Mesenteric fat pad (tissue), 1 donor: Measurements from ENCODE around the gene MAP2K6. TPM values are rescaled to one million over a fixed set of nuclear protein-coding genes. Genes with fewer than 3 reads are reported as not detected.

Experiments used
- DNase-seq: peaks from one replicate; pipeline ENCODE4 v3.0.0-alpha.2; 2020; ENCODE audit warnings: low spot score
- total RNA-seq: library from RNA; stranded (reverse); fragmentation: NEBNext Ultra II Directional; extraction: Animal tissue kit (Norgen Biotek cat#: 25700); gene quantifications from one replicate; pipeline ENCODE4 v1.2.1, GENCODE V29; 2021
- donor health status: DM: yes; HTN: yes; CAD: no.

Gene MAP2K6
- total RNA-seq, 1 donor from 2014 or later: 22.1 TPM

DNA sequence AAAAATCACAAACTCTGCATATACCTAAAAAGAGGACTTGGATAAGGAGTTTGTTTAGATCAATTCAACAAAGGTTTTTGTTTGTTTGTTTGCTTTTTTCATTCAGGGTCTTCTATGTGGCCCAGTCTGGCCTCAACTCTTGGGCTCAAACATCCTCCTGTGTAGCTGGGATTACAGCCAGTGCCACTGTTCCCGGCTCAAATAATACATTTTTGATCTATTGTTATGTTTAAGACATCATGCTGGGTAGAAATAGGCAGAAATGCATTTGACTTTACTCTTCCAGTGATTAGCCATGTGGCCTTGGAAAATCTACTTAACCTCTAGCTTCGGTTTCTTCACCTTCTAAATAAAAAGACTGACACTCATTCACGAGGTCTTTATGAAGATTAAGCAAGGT, 11.5 kb downstream of the MAP2K6 start:
- no peak for DNase-seq

DNA sequence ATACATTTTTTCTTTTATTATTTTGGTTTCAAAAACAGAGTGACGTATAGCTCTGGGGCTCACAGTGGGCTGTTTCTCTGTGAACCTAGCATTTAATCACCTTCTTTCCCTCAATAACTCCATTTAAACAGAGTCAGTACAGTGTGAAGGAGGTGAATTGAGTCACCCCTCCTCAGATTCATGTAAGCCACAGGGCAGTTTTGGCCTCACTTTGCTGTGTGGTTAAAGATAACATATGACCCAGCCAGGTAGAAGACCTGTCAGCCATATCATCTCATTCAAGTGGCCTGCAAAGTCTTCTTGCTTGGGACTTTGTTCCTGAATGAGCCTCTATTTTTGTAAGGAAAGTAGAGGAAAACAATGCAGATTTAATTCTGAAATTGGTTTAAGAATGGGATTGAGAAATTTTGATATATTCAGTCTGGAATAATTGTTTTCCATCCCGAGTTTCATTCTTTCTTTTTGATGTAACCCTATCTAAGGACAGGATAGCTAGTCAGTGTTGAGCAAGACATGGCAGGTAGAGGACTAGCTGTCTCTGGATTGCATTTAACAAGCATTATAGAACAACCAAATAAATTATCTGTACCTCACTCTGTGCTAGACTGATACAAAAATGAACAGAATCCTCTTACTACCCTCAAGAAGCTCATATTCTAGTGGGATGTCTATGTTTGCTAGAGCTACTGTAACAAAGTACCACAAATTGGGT, 13.1 kb downstream of the MAP2K6 start:
- DNase-seq: no peak

DNA sequence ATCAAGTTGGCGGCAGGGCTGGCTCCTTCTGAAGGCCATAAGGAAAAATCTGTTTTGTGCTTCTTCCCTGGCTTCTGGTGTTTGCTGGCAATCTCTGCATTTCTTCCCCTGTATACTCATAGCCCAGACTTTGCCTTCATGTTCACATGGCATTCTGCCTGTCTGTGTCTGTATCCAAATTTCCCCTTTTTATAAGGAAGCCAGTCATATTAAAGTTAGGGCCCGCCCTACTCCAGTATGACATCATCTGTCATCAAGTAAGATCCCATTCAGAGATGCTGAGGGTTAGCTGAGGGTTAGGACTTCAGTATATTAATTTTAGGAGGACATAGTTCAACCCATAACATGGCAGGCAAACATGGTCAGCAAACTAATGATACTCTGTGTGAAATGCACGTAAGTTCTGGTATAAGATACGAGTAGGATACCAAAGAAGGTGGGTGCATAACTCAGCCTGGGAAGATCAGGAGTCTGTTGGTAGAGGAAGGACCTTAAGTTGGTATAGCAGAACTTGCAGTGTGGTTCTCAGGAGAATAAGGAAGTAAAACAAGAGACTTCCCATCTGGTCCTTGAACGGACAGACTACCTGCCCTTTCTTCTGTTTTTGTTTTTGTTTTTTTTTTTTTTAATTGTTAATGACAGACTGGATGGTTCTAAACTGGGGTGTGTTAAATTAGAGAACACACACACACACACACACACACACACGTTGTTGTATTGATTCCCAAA, 13.9 kb downstream of the MAP2K6 start:
- DNase-seq: no peak

DNA sequence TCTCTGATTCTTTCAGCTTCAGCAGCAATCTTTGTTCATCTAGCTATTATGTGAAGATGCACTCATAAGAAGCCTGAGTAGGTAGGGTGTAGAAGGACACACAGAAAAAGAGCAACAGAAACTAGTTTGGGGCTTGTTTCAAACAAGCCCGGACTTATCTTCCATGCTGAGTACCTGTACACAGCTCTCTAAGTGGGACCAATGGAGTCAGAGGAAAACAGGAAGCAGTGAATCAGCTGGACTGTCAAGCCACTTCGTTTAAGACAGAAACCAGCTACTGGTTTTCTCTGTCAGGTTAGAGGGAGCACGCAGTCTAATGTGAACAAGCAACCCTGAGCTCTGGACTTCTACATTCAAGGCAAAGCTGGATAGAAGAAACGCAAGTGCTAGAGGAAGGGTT, 16.0 kb downstream of the MAP2K6 start:
- DNase-seq: no peak

DNA sequence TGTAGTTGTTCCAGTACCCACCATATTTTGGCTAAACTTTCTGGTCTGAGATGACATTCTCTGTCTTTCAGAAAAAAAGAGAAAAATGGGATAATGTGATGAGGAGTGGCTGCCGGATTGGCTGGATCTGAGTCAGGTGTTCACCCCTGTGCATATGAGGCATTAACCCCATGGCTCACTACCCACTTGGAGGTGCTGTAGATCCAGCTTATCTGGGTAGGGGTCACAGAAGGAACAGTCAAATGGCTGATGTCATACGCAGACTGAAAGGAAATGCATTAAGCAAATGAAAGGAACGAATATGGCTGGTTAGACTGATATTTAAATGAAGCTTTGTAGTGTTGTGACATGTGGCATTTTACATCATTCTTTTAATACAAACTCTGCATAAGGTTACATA, 17.3 kb downstream of the MAP2K6 start:
- DNase-seq: no peak

DNA sequence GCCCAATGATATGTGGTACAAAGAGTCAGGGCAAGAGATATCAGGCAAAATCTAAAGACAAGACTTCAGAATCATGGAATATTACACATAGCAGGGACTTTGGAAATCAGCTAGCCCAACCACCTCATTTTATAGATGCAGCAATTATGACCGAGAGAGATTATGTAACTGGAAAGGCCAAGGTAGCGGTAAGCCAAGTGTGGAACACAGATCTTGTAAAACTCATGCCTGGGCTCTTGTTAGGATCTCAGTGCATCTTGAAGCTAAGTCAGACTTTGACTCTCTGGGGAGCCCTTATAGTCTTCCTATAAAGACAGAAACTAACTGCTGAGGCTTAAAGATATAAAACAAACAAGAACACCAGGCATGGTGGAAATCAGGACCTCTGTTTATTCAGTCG, 18.6 kb downstream of the MAP2K6 start:
- DNase-seq: no peak

DNA sequence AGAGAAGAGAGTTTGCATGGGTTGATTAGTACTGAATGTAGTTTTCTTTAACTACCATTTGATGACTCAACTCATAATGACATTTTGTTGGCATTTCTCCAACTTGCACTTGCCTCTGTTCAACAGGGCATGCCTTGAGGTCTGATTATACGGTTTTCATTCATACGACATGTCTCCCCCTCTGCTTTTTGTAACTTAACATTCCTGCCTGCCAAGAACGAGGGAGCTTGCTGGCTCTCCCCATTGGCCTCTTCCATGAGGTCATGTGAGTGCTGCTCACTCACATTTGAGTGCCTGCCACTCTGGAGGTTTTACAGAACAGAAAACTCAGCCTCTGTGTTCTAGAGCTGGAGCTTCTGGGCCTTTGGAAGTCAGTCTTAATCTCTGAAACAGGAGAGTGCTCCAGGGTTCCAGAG, 19.7 kb downstream of the MAP2K6 start:
- no peak for DNase-seq

DNA sequence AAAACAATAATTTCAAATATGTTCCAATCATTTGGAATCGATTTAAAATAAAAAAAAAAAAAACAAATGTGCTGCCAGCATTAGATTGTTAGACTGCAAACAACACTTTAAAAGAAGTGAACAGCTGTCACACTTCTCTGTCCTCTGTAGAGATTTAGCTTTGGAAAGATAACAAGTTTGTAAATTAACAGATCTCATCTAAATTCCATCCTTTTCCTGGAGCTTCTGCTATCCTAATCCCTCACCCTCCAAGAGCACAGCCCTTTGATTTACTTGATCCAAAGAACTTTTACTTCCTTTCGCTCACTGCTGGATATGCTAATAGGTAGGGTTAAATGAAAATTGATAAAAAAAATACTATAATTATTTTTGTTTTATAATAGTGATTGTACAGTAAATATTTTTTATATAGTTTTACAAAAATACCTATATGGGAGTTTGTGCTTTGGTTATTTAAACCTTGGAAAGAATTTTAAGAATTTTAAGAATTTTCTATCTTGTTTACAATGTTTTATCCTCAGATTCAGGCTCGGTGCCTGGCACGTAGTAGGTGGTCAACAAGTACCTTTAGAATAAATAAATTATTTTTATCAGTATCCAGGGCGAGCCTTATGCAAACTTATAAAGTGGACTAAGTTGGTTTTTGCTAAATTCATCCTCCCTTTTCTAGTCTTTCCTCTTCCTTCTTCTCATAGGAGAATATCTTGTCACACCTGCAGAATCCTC, 21.6 kb downstream of the MAP2K6 start:
- DNase-seq: no peak

DNA sequence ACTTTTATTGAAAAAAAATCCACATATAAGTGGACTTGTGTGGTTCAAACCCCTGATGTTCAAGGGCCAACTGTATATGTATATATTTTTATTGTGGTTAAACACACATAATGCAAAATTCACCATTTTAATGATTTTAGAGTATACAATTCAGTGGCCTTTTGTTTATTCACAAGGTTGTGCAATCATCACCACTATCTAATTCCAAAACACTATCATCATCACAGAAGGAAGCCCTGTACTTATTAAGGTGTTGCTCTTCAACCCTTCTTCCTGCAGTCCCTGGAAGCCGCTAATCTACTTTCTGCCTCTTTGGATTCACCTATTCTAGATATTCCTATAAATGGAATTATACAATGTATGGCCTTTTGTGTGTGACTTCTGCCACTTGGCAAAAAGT, 23.0 kb downstream of the MAP2K6 start:
- DNase-seq: no peak

DNA sequence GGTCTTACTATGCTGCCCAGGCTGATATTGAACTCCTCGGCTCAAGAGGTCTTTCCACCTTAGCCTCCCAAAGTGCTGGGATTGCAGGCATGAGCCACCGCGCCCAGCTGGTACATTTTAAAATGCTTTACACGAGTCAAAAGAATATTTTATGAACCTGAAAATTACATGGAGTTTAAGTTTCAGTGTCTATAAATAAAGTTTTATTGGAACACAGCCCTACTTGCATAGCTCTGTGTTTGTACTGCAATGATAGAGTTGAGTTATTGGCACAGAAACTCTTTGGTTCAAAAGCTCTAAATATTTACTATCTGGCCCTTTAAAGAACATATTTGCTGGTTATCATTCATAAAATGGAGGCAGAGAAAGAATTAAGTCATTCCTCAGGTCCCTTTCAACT, 24.3 kb downstream of the MAP2K6 start:
- no peak for DNase-seq

DNA sequence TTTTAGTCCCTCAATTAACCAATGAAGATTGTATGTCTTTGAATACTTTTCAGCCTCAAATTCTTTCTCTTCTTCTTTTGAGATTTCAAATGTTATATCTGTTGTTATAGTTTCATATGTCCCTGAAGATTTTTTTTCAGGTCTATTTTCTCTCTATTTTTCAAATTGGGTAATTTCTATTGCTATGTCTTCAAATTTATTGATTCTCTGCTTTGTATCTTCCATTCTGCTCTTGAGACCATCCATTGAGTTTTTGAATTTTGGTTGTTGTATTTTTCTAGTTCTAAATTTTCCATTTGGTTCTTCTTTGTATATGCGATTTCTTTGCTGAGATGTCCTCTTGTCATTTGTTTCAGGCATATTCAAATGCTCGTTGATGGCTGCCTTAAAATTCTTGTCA, 26.7 kb downstream of the MAP2K6 start:
- no peak for DNase-seq

DNA sequence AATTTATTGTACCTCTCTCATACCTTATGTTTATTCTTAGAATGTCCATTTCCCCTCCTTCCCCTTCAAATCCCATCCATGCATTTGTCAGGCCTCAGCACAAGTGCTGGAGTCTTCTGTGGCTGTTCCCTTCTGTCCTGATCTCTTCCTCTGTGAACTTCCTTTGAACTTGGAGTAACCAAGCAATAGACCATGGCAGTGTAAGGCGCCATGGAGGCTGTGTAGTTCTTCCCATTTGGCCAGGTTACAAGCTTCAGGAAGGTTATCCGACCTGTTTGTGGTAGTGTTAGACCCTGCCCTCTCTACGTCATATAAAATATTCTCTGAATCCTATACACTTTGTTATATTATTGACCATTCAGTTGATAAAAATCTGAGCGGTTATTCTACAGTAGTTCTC, 28.6 kb downstream of the MAP2K6 start:
- DNase-seq: no peak

DNA sequence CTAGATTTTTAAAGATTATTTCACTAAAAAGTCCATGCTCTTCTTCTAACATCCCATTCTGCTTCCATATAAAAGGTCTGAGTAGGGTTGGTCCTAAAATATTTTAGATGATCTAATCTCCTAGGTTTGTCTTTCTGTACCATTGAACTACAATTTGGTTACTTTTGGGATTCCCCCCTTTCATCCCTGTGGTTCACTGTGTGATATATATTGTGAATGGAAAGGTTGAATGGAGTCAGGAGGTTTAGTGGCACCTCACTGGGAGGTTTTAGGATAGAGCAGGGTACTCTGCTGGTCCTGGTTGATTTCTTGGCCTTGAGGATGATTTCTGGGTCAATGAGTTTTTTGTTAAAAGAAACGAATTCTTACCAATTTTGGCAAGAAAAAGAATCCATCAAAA, 29.5 kb downstream of the MAP2K6 start:
- DNase-seq: no peak

DNA sequence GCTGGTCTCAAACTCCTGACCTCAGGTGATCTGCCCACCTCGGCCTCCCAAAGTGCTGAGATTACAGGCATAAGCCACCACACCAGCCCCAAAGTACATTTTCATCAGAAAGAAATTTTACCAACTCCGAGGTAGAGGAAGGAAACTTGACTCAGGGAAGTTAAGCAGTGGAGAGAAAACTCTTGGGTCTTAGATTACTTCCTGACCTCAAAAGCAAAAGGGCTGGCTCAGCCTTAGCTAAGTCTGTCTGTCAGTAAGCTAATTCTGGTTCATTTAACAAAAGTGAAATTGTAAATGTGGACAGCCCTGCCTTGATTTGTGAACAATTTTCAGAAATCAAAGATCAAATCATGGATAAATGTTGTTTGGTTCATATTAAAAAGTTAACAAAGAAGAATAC, 30.6 kb downstream of the MAP2K6 start:
- DNase-seq: no peak

DNA sequence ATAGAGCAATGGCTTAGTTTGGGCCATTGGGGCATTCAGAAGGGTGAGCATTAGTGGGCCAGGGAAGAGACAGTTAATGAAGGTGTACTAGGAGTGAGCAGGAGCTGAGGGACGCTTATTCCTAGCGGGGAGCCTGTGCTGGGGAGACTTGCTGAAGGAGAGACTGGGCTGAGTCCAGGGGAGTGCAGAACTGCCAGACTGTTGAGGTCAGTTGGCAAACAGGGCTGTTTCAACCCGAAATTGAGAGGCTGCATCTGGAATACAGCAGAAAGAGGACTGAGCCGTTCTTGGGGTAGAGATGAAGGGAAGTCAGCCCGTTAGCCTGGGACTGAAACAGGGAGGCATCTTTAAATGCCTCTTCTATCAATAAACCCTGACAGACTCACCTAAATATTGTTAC, 33.2 kb downstream of the MAP2K6 start:
- no peak for DNase-seq

DNA sequence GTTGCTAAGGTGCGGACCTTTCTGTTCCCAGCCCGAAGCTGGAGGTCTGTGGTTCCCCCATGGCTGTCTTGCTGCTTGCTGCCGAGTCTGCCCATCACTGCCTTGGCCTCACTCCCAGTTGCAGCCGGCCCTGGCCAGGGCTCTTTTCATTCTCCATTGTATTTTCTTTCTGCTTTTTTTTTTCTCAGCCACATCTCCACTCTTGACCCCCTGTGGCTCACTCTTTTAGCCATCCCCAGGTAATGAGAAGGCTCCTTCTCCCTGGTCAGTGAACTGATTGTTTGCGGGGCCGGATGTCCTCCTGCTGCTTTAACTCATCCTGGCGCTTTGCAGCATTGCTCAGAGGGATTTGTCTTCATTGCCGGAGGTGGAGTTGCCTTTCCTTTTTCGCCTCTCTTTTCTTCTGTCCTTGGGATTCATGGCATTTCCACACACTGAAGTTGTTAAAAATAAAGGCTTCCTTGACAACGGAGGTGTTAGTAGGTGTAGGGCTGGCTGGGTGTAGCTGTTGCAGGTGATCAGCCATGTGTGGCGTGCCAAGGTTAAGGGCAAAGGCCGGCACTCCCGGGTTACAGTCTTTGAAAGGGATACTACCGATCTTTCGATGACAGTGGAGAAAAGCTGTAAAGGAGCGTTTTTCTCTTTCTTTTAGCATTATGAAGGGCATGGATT, 34.1 kb downstream of the MAP2K6 start:
- no peak for DNase-seq

DNA sequence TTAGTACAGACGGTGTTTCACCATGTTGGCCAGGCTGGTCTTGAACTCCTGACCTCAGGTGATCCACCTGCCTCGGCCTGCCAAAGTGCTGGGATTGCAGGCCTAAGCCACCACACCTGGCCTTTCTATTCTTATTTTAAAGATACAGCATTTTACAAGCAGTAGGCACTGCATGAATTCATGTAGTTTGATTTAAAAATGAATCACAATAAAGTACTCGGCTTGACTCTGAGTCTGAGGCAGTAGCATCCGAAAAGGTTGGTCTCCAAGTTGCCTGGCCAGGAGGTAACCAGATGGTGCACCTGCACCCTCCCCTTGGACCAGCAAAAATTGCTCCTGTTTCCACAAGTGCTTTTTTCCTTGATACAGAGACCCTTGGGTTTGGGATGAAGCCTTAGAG, 35.6 kb downstream of the MAP2K6 start:
- no peak for DNase-seq

DNA sequence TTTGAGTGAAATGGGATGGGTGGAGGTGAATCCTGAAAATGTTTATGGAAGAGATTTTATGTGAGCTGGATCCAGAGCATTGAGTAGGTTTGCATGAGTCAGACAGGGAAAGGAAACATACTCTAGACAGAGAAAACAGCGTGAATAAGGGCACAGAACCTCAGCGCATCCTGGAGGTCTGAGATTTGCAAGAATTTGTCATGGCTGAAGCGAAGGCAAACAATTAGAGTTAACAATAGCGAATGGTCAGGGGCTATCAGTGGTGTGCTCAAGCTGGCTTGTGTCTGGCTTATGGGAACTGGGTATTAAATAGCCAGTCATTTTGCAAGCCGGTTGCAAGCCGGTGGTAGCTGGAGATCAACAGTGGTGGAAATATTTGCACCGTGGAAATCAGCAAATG, 36.4 kb downstream of the MAP2K6 start:
- no peak for DNase-seq

DNA sequence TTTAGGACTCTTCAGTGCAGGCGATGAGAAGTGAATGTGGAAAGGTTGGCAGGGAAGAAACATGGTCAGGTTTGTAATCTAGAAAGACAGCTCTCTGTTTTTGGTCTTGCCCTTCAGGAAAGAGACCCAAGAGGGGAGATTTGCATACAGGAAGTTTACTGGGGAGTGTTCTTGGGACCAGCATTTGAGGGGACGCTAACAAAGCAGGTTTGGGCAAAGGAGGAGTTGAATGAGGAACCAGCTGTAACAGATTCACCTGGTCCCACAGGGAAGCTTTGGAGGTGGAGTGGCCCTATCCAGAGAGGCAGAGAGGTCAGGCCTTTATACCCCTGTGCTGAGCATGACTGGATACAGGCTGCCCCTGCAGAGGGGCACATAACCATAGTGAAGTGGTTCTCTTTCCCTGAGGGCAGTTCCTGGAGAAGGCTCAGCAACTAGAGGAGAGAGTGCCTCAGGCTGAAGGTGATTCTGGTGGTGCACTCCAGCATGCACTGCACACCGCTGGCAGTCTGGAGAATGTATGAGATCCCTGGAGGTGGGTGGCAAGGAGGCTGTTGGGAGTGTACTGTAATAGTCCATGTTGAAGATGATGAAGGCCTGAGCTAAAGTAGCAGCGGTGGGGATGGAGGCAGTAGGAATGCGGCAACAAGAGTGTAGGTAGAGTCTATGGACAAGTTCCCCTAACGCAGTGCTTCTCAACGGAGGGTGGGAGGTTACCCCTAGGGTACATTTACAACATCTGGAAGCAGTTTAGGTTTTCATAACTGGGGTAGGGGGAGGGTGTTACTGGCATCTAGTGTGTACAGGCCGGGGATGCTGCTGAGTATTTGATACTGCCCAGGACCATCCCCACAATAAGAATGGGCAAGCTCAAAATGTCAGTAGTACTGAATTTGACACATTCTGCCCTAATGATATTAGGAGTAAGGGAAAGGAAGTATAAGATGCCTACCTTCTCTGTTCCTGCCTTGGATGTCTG, 37.2 kb downstream of the MAP2K6 start:
- no peak for DNase-seq

DNA sequence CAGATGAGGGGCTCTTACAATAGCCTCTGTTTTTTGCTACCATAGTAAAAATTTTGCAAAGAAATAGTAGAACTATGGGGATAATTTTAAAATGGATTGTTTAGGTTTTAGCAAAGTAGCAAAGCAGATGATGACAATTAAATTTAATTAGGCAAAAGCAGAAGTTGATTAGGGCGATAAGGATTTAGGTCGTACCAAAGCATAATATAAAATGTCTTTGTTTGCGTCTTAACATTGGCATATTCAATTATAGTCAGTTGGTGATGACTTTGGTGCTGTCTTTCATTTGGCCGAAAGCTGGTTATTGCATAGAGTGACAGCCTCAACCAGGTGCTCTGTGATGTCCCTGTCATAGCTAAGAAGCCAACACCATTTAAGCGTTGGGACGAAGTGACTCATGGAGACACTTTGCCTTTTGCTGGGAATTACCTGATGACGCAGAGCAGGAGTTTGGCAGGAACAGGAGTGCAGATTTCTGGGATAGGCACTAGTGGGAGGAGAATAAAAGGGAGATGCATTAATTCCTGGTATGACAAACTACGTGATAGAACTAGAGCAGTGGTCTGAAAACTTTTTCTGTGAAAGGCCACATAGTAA, 38.3 kb downstream of the MAP2K6 start:
- DNase-seq: no peak
